Brain pericyte (primary cell): ENCODE results near the gene FBXO42.
"Not testable (repeated sequence)": the region's sequence is repeated elsewhere in the genome, so short reads cannot be mapped to it uniquely, and the experiment has no call there.

Source experiments
- DNase-seq: peaks from one replicate; pipeline ENCODE4 v3.0.0-alpha.2; 2012; ENCODE audit warnings: low read depth, low spot score

The FBXO42 gene

DNA sequence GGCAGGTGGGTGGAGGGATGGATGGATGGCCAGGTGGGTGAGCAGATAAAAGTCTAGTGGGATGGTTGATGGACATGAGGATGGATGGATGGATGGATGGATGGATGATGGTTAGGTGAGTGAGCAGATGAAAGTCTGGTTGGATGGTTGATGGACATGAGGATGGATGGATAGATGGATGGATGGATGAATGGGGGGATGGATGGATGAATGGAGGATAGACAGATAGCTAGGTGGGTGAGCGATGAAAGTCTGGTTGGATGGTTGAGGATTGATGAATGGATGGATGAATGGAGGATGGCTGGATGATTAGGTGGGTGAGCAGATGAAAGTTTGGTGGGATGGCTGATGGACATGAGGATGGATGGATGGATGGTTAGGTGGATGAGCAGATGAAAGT is 130.8 kb downstream of the FBXO42 start:
- no peak for DNase-seq

- no peak for DNase-seq
Observed at GRCh38 chr1:16219968-16220500, 132.2 kb downstream of the FBXO42 start.

- no peak for DNase-seq
Observed at GRCh38 chr1:16218674-16219071, 133.6 kb downstream of the FBXO42 start.

- DNase-seq: no peak
Observed at GRCh38 chr1:16218014-16218673, 134.1 kb downstream of the FBXO42 start.

- DNase-seq: peak; percentile 88
Observed at GRCh38 chr1:16217061-16217785, 135.1 kb downstream of the FBXO42 start.

GRCh38 chr1:16215882-16216753 is 136.2 kb downstream of the FBXO42 start:
- no peak for DNase-seq

GRCh38 chr1:16215240-16215639 is 137.0 kb downstream of the FBXO42 start:
- not testable (repeated sequence) for DNase-seq

DNA sequence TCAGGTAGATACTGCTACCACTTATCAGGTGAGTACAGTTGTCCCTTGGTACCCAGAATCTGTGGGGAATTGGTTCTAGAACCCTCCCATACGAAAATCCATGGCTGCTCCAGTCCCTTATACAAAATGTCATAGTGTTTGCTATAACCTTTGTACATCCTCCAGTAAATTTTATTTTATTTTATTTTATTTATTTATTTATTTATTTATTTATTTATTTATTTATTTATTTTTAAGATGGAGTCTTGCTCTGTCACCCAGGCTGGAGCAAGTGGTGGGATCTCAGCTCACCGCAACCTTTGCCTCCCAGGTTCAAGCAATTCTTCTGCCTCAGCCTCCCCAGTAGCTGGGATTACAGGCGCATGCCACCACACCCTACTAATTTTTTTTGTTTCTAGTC is 138.7 kb downstream of the FBXO42 start:
- not testable (repeated sequence) for DNase-seq

DNA sequence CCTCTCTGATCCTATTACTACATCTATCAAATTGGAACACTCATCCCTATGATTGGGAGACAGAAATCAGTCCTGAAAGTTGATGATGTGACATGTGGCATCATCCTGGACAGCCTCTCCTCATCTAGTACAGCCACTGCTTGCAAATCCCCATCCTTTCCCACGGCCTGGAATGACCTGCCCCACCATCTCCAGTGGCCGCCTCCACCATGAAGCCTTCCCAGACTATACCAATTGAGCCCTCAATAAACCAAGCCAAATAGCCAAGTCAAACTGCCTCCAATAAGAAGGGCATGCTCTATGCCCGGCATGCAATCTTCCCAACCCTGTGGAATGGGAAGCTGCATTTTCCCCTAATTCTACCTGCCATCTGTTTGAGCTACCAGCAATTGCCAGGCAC is 139.3 kb downstream of the FBXO42 start:
- no peak for DNase-seq

- DNase-seq: no peak
Observed at GRCh38 chr1:16212251-16212961, 139.9 kb downstream of the FBXO42 start, which contains the start of gene ARHGEF19. ARHGEF19 (minus strand) TSS chr1:16212652; CDS start chr1:16209054, 3,598 bp downstream.

DNA sequence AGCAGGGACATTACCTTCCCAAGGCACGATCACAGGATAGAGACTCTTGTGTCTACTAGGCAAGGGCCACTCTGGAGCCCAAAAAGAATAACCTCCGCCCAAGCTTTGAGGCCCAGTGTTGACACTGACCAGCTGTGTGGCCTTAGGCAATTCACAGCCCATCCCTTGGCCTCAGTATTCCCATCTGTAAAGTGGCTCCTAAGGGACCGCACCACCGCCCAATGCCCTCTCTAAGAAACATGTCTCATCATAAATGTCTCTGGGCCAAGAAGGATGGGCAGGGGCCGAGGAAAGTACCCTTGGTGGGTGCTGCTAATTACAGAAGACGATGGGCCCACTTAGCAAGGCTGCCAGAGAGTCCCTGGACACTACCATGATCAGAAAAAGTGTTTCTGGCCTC is 140.5 kb downstream of the FBXO42 start:
- no peak for DNase-seq

DNA sequence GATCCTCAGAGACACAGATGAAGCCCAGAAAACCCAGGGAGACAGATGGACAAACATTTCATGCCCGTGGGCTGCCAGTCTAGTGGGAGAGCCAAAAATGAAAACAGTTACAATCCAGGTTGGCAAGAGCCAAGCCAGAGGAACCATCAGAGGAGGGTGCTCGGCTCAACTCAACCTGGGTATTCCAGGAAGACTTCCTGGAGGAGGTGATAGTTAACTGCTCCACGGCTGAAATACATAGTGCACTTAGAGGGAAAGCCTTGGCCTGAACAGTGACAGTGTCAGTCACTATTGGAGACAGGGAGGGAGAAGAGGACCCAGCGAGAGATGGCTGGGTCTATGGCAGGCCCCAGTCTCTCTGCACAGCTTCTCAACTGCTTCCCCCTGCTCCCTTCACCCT is 141.7 kb downstream of the FBXO42 start:
- no peak for DNase-seq

DNA sequence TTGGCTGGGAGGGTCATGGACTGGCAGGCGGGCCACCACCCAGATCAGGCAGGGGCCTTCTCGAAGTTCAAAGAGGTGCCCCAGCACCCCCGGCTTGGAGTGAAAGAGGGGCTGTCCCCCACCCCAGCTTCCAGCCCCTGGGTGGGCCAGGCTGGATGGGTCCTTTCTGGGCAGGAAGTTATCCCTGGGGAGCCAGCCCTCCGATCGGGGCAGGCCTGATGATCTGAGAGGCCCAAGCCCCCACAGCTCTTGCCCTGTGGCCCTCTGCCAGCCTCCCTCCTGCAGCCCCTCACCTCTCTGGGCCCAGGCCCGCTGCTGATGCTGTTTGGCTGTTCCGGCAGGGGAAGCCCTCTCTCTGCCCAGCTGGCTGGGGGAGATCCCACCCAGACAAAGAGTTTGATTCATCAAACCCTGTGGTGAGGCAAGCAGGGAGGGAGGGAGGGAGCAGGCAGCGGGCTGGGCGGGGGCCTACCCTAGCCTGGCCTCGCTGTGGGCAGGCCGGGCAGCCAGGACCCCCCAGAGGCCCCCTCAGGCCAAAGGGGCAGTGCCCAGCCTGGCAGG is 142.4 kb downstream of the FBXO42 start:
- no peak for DNase-seq

GRCh38 chr1:16209132-16209846 is 143.0 kb downstream of the FBXO42 start:
- no peak for DNase-seq

GRCh38 chr1:16208270-16208987 is 143.9 kb downstream of the FBXO42 start:
- no peak for DNase-seq

GRCh38 chr1:16207318-16208269 is 144.7 kb downstream of the FBXO42 start:
- DNase-seq: no peak

DNA sequence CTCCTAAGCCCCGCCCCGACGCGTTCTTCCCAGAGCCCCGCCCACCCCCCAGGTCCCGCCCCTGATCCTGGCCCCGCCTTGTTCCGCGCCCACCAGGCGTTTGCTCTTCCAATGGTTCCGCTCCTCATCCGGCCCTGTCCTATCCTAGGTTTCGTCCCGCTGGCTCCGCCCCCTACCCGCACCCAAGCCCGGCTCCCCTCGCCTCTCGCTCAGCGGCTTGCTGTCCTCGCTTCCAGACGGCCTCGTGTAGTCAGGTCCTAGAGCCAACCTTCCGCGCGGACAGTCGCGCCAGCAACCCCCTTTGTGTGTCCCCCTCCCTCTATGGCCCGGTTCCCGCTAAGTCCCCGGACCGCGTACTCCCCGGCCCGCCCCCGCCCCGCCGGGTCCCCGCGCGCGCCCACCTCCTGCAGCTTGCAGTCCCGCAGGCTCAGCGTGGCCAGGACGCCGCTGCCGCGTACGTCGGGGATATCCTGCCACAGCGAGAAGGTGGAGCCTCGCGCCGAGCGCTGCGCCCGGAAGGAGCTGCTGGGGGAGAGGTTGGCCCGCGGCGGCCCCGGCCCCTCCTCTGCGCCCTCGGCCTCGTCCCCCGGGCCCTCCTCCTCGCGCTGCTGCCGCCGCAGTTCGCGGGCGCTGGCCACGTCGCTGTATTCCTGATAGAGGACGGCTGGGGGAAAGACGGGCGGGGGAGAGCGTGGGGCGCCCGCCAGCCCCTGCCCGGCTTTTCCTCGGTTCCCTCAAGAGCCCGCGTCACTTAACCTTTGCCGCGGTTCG is 145.5 kb downstream of the FBXO42 start:
- DNase-seq: peak; percentile 94
